Spleen (tissue), 11 donors: ENCODE measurements around the gene NDUFV2. TPM values are rescaled to one million over a fixed set of nuclear protein-coding genes. Genes with fewer than 3 reads are reported as not detected.

Experiments used
- DNase-seq: peaks from one replicate; pipeline ENCODE4 v3.0.0-alpha.2; 2020
- H3K27ac ChIP-seq, 8 donors: fragments of 200-600 bp; sonication (generic) in 7 of 8; 1 replicate in 4 of 8; 2 replicates in 4 of 8; pipeline versions ENCODE4 v1.5.0 to v1.8.0; 2016 to 2021; ENCODE audit warnings: inconsistent platforms in 4 of 8, mild to moderate bottlenecking in 4 of 8, moderate library complexity in 1 of 8
- H3K27me3 ChIP-seq, 7 donors: fragments of 200-600 bp; sonication (generic) in 6 of 7; replicated peaks in 1 of 7; 1 replicate in 4 of 7; 2 replicates in 3 of 7; pipeline versions ENCODE4 v1.5.0 to v1.8.0; 2016 to 2021; ENCODE audit warnings: inconsistent platforms in 3 of 7, mild to moderate bottlenecking in 1 of 7
- H3K36me3 ChIP-seq, 6 donors: fragments of 200-600 bp; sonication (generic) in 5 of 6; 1 replicate in 4 of 6; 2 replicates in 2 of 6; pipeline versions ENCODE4 v1.5.0 to v1.8.0; 2016 to 2021; ENCODE audit warnings: inconsistent platforms in 2 of 6
- H3K4me1 ChIP-seq, 6 donors: fragments of 200-600 bp; sonication (generic) in 5 of 6; 1 replicate in 3 of 6; 2 replicates in 3 of 6; pipeline versions ENCODE4 v1.5.0 to v1.8.0; 2016 to 2021; ENCODE audit warnings: inconsistent platforms in 3 of 6
- H3K4me3 ChIP-seq, 8 donors: fragments of 200-600 bp; sonication (generic) in 7 of 8; 1 replicate in 4 of 8; 2 replicates in 4 of 8; pipeline versions ENCODE4 v1.5.0 to v1.8.0; 2016 to 2021; ENCODE audit warnings: inconsistent platforms in 4 of 8, mild to moderate bottlenecking in 4 of 8, moderate library complexity in 2 of 8
- H3K9me3 ChIP-seq, 8 donors: fragments of 200-600 bp; sonication (generic) in 7 of 8; 1 replicate in 4 of 8; 2 replicates in 4 of 8; pipeline versions ENCODE4 v1.5.0 to v1.8.0; 2016 to 2021; ENCODE audit warnings: inconsistent platforms in 4 of 8
- POLR2A ChIP-seq, 3 donors: fragments of 450-650 bp; IDR thresholded peaks; one replicate each; pipeline ENCODE4 v1.5.1; 2017; ENCODE audit warnings: antibody characterized with exemption in 3 of 3, mild to moderate bottlenecking in 1 of 3
- POLR2AphosphoS5 ChIP-seq, 3 donors: sonication (generic); formaldehyde crosslinking; IDR thresholded peaks; one replicate each; pipeline ENCODE4 v1.5.1; 2017; ENCODE audit warnings: antibody characterized with exemption in 3 of 3
- WGBS, 5 donors: extraction: QIAGEN DNeasy Blood & Tissue Kit in 3 of 5; methylation state at CpG; one replicate each; pipeline versions ENCODE4 v1.1.5 to v1.1.7; 2013 to 2018; 5-methylcytosine and 5-hydroxymethylcytosine counted together
- intact Hi-C: fragments of 100-400 bp; cut with DNase I; formaldehyde crosslinking; loops from one replicate; pipeline ENCODE4 v1.15.0; 2023; ENCODE audit warnings: low total_unique reads
- polyA plus RNA-seq, 3 donors: library from polyadenylated mRNA; stranded (reverse); fragments of 200-250 nt; gene quantifications; one replicate each; pipeline ENCODE4 v1.2.1, GENCODE V29; 2013
- total RNA-seq, 7 donors: library from RNA; depleted of rRNA in 3 of 7; stranded (reverse); fragments of >200 nt in 3 of 7; fragmentation: NEBNext Ultra II Directional in 4 of 7; extraction: Animal tissue kit (Norgen Biotek cat#: 25700) in 4 of 7; gene quantifications; one replicate each; pipeline versions ENCODE4 v1.1.0 to v1.2.1, GENCODE V29; 2016 to 2021
- TF ChIP-seq, protein P1 (sequence below), 11 experiments: fragments of 200-600 bp in 7 of 11; fragments of 450-650 bp in 4 of 11; sonication (generic) in 4 of 11; IDR thresholded peaks in 8 of 11; conservative IDR thresholded peaks in 3 of 11; 1 replicate in 7 of 11; 2 replicates in 4 of 11; pipeline versions ENCODE4 v1.4.0 to v1.8.0; 2016 to 2021; ENCODE audit warnings: antibody characterized with exemption in 11 of 11, inconsistent platforms in 4 of 11, mild to moderate bottlenecking in 1 of 11
- donor health status: healthy with polysubstance abuse.
- donor health status: DM: no; HTN: no; CAD: no; lungs with moderate emphysema.
- donor health status: DM: no; HTN: no; CAD: no.
- donor health status: Bipolar disorder and iron deficiency.
- donor health status: healthy.
- donor health status: DM: no; HTN: no; CAD: no.
- donor health status: DM: yes; HTN: yes; CAD: no.

Gene NDUFV2
- total and polyA plus RNA-seq, 10 donors, result 89.8 to 175 (median 101) TPM

DNA sequence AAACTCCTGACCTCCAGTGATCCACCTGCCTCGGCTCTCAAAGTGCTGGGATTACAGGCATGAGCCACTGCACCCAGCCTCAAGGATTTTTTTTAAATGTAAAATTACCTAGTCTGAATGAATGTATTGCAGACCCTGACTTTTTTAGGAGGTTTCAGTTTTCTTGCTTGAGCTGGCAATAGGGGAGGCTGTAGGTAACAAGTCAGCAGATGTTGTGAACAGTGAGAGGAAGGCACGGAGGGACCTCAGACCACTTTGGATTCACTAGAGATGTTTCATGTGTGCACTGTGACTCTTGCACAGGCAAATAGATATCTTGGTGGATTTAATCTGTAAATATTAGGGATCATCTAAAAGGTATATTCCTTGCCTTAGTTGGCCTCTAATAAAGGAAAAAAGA lies 6.4 kb downstream of the NDUFV2 start:
- intact Hi-C loops, result no loop called here
- Histone ChIP-seq H3K9me3 (no peaks in the 10 kb centered on the region), H3K27me3 (no peaks in the 10 kb centered on the region), H3K4me3 (no peak overlapping the region), H3K36me3 (no peaks in the 10 kb centered on the region), H3K4me1 (peaks cover 77 to 100% (median 98%) of the 10 kb centered on the region in 6 donors), H3K27ac (peak overlapping the region in 5 of 8 donors; percentile 11 to 50 (median 35))
- 70 to 87% (median 74%) methylated on average over 2 of the region's 2 CpGs for WGBS, 5 donors
- no peak for TF ChIP-seq POLR2AphosphoS5 (IDR thresholded peaks at IDR 0.05)
- no peak for TF ChIP-seq POLR2A (IDR thresholded peaks at IDR 0.05)
- TF ChIP-seq, protein P1, sequence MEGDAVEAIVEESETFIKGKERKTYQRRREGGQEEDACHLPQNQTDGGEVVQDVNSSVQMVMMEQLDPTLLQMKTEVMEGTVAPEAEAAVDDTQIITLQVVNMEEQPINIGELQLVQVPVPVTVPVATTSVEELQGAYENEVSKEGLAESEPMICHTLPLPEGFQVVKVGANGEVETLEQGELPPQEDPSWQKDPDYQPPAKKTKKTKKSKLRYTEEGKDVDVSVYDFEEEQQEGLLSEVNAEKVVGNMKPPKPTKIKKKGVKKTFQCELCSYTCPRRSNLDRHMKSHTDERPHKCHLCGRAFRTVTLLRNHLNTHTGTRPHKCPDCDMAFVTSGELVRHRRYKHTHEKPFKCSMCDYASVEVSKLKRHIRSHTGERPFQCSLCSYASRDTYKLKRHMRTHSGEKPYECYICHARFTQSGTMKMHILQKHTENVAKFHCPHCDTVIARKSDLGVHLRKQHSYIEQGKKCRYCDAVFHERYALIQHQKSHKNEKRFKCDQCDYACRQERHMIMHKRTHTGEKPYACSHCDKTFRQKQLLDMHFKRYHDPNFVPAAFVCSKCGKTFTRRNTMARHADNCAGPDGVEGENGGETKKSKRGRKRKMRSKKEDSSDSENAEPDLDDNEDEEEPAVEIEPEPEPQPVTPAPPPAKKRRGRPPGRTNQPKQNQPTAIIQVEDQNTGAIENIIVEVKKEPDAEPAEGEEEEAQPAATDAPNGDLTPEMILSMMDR (IDR thresholded peaks at IDR 0.05 in 8 of 11, conservative IDR thresholded peaks at IDR 0.05 in 3 of 11), result no peak
- no peak for DNase-seq

DNA sequence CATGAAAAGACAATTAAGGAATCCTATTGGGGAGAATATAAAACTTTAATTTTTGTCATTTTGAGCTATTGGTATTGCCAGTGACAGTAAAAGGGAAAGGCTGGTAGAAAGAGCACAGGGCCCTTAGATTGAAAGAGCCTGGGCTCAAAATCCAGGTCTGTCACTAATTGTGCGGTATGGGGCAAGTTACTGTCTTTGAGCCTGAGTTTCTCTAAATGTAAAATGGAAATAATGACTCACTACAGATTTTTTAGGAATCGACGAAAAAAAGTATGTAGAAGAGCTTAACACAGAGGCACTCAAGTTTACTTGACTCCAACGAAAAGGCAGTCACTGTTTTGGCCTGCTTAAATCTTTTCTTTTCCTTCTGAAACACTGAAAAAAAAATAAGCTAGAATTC lies 7.0 kb downstream of the NDUFV2 start:
- 66 to 77% (median 75%) methylated on average over 4 of the region's 4 CpGs for WGBS, 5 donors

DNA sequence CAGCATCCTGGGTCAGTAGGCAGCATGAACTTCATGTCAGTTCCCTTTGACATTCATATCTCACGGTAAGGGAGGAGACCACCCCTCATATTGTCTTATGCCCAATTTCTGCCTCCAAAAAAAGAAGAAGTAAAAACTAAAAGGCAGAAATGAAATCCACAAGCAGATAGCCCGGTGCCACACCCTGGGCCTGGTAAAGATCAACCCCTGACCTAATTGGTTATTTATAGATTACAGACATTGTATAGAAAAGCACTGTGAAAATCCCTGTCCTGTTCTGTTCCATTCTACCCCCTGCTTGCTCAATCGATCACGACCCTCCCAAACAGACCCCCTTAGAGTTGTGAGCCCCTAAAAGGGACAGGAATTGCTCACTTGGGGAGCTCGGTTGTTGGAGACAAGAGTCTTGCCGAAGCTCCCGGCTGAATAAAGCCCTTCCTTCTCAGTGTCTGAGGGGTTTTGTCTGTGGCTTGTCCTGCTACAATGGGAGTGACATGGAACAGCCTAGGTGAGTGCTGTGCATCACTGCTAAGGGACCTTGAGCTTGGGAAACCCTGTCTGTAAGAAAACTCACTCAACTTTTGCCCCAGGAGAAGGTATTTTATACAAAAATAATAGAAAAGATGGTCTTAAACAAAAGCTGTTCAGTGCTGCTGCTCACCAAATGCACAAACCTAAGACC lies 11.1 kb downstream of the NDUFV2 start:
- Histone ChIP-seq H3K27me3 (no peaks in the 10 kb centered on the region), H3K4me3 (peak overlapping the region in 1 of 8 donors; percentile 22), H3K9me3 (no peaks in the 10 kb centered on the region), H3K36me3 (no peaks in the 10 kb centered on the region), H3K4me1 (peaks cover 61 to 100% (median 96%) of the 10 kb centered on the region in 6 donors), H3K27ac (peak overlapping the region; percentile 37 to 93 (median 76))
- intact Hi-C loops, result no loop called here
- 47 to 60% (median 55%) methylated on average over 7 of the region's 7 CpGs for WGBS, 5 donors
- TF ChIP-seq POLR2A (IDR thresholded peaks at IDR 0.05) (no peak), POLR2AphosphoS5 (IDR thresholded peaks at IDR 0.05) (no peak)
- TF ChIP-seq, protein P1 (IDR thresholded peaks at IDR 0.05 in 8 of 11, conservative IDR thresholded peaks at IDR 0.05 in 3 of 11), result no peak
- DNase-seq, result no peak

More for the DNA sequence above, 7.0 kb downstream of the NDUFV2 start:
- Histone ChIP-seq H3K27me3 (no peaks in the 10 kb centered on the region), H3K9me3 (no peaks in the 10 kb centered on the region), H3K4me3 (no peak overlapping the region), H3K27ac (peak overlapping the region in 7 of 8 donors; percentile 23 to 51 (median 40)), H3K4me1 (peaks cover 75 to 100% (median 97%) of the 10 kb centered on the region in 6 donors), H3K36me3 (no peaks in the 10 kb centered on the region)
- DNase-seq, result no peak
- TF ChIP-seq POLR2A (IDR thresholded peaks at IDR 0.05) (no peak), POLR2AphosphoS5 (IDR thresholded peaks at IDR 0.05) (no peak)
- TF ChIP-seq, protein P1 (IDR thresholded peaks at IDR 0.05 in 8 of 11, conservative IDR thresholded peaks at IDR 0.05 in 3 of 11), result no peak
- intact Hi-C loops, result no loop called here

DNA sequence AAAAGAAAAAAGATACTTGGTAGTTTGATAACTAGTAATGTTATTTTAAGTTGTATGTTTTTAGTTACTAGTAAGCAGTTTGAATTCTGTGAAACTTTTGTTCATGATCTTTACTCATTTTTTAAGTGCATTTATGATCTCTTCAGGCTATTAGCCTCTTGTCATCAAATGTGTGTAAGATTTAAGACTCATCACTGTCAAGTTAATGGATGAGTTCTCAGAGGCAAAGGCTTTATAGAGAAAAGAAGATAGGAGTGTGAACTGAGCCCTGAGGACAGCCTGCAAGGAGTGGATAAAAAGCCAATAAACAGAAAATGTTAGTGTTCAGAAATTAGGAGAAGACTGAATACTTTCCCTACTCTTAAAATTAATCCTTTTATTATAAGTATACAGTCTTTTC lies 13.5 kb downstream of the NDUFV2 start:
- H3K4me3 ChIP-seq, result no peak overlapping the region
- H3K4me1 ChIP-seq, result peaks cover 69 to 100% (median 96%) of the 10 kb centered on the region in 6 donors
- TF ChIP-seq, protein P1 (IDR thresholded peaks at IDR 0.05 in 8 of 11, conservative IDR thresholded peaks at IDR 0.05 in 3 of 11), result no peak
- TF ChIP-seq POLR2AphosphoS5 (IDR thresholded peaks at IDR 0.05), result no peak
- TF ChIP-seq POLR2A (IDR thresholded peaks at IDR 0.05), result no peak

More for the DNA sequence above, 13.5 kb downstream of the NDUFV2 start:
- Histone ChIP-seq H3K27ac (peak overlapping the region; percentile 76 to 93 (median 90)), H3K36me3 (peaks cover 0 to 20% (median 4%) of the 10 kb centered on the region in 6 donors), H3K9me3 (no peaks in the 10 kb centered on the region), H3K27me3 (no peaks in the 10 kb centered on the region)
- intact Hi-C loops, result no loop called here
- no peak for DNase-seq
